Ureter (tissue), 1 donor: ENCODE data around the gene TRIM67. TPM values are rescaled to one million over a fixed set of nuclear protein-coding genes. Genes with fewer than 3 reads are reported as not detected.
"Not testable (repeated sequence)": the region's sequence is repeated elsewhere in the genome, so short reads cannot be mapped to it uniquely, and the experiment has no call there.

Experiments used
- DNase-seq: peaks from one replicate; pipeline ENCODE4 v3.0.0-alpha.2; 2020; ENCODE audit warnings: low spot score
- total RNA-seq: library from RNA; stranded (reverse); gene quantifications from one replicate; pipeline ENCODE4 v1.2.4, GENCODE V29; 2023
- donor health status: DM: yes; HTN: yes; CAD: no.

The TRIM67 gene
- total RNA-seq, 1 donor from 2014 or later, result not detected

- DNase-seq, result not testable (repeated sequence)
Observed at GRCh38 chr1:231158141-231158540, 3.7 kb upstream of the TRIM67 start.

DNA sequence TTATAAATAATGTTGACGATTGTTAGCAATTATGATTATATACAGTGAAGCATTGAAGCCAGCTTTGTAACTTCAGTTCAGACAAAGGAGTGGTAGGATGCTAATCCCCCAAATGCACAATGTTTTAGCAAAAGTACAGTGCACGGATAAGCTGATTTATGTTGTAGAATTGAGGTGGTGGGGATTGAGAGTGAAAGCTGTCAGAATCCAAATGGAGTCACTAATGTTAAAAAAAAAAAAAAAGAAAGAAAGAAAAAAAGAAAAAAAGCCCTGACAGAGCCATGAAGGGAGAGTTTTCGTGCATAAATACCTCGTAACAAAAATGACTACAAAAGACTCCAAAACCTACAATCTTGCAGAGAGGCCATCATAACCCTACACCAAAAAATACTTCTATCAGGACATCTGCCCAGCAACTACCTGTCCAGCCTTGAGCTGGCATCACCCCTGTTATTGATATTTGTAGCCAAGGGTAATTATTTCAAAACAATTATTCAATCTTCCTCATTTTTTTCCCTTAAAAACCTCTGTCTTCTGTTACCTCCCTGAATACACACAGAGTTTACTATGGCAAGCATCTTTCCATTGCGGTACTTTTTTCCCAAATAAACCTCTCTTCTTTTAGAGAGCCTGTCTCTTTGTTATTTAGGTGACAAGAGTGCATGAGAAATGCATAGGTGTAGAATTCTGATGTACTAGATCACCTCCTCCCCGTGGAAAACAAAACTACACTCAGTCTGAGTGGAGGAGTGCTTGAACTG, 2.5 kb upstream of the TRIM67 start:
- no peak for DNase-seq

- no peak for DNase-seq
Observed at GRCh38 chr1:231159963-231160761, 1.7 kb upstream of the TRIM67 start.

- no peak for DNase-seq
Observed at GRCh38 chr1:231160895-231161666, 777 bp upstream of the TRIM67 start.

DNA sequence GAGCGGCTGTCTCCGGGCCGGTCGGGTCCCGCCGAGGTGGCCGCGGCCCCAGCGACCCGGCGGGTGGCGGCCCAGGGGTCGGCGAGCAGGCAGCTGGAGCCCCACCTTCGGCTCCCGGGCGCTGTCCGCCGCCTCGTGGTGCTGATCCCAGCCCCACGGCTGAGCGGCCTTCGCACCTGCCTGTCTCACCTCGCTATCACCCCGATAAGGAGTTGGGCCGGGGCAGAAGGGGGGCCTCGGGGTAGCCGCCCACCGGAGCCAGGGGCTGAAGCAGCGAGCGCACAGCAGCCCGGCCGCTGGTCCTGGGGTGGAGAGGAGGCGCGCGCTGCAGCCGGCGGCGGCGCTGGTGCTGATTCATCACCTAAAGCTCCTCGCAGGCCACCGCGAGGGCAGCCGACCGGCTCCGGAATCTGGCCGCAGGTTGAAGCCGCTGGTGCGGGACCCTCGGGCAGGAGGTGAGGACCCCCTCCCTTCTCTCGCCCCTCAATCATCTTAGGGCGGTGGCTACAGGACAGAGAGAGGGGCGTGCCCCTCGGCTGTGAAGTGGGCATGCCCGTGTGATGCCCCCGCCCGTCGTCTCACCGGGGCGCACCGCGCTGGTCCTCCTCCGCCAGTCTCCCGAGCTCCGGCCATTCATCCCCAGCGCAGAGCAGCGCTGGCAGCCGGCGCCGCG, 575 bp downstream of the TRIM67 start:
- DNase-seq, result no peak

GRCh38 chr1:231162970-231163829, 1.3 kb downstream of the TRIM67 start:
- no peak for DNase-seq

DNA sequence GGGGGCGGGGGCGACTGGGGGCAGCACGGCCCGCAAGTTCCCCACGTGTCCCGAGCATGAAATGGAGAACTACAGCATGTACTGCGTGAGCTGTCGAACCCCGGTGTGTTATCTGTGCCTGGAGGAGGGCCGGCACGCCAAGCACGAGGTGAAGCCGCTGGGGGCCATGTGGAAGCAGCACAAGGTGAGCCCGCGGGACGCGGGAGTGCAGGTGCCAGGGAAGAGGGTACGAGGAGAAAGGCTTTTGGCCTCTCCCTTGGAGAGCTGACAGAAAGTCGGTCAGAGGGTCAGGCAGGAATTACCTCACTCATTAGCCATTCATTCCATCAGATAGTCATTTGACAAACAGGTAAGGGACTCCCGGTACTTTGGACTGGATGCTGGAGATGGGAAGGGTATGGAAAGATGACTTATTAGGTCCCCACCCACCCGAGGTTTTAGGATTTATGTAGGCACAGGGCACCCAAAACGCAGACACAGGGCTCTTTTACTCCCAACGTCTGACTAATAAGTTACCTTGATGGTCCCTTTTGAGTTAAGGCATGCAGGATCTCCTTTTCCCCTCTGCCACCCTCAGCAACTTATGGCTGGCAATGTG, 2.1 kb downstream of the TRIM67 start:
- no peak for DNase-seq

DNA sequence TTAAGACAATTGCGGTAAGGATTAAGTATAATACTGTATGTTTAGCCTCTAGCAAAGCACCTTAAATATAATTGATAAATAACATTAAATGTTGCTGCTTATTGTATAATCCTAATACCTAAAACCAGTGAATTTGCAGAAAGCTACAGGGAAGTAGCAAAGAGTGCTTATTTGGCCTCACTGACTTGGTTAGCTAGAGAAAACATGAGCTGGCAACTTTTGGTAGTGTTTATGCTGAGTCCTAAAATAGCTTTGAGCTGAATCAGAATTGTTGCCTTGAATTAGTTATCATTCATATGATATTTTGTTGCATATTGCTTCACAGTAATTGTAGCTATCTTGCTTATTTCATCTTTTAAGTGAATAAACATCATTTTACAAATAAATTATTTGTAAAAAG, 3.5 kb downstream of the TRIM67 start:
- no peak for DNase-seq

GRCh38 chr1:231166398-231166797, 4.5 kb downstream of the TRIM67 start:
- DNase-seq, result no peak

- no peak for DNase-seq
Observed at GRCh38 chr1:231170875-231171274, 9.0 kb downstream of the TRIM67 start.

DNA sequence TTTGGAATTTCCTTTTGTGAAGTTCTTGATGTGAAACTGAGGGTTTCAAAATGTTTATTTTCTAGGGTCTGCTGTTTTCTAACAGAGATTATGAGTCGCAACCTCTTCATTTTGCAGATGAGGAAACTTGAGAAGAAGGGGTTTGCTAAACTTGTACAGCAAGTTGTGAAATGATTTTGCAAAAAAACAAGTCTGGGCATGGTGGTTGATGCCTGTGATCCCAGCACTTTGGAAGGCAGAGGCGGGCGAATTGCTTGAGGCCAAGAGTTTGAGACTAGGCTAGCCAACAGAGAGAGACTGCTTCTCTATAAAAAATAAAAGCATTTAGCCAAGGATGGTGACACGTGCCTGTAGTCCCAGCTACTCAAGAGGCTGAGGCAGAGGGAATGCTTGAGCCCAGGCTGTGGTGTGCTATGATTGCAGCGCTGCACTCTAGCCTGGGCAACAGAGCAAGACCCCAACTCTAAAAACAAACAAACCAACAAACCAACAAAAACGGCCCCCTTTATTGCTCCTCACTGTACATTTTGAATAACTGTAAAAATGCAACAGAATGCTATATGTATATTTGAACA, 9.9 kb downstream of the TRIM67 start:
- no peak for DNase-seq

DNA sequence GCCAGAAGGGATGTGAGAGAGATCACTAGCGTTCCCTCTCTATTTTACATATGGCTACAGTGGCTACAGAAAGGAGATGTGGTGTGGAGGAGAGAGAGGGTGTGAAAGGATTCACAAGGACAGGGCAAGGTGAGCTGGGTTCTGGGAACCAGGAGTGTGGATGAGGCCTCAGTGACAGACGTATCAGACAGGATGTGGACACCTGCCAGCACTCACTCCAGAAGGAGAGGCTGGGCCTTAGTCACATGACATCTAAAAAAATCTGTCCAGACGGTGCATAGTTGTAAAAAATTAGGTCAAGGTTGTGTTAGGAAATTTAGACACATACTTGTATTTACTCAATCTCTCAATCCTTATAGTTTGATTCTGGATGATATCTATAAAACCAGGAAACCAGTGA, 10.6 kb downstream of the TRIM67 start:
- DNase-seq, result no peak

- no peak for DNase-seq
Observed at GRCh38 chr1:231176421-231176820, 14.6 kb downstream of the TRIM67 start.

GRCh38 chr1:231177226-231177625, 15.4 kb downstream of the TRIM67 start:
- DNase-seq, result no peak

DNA sequence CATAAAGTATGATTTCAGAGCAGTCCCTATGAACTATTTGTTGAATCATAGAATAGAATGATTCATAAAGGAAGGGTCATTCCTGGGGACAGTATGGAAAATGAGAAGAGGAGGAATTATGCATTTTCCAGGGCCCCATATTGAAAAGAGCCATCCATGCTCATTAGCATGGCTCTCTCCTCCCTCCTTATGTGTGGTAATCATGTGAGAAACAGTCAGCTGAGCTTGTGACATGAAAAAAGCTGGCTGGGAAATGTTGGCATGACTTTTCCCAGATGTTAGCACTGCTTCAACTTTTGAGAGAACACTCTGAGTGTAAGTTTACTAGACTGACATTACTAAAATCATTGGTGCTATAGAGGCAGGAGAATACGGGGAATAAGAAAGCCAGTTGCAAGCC, 16.1 kb downstream of the TRIM67 start:
- DNase-seq, result no peak

GRCh38 chr1:231178970-231179369, 17.1 kb downstream of the TRIM67 start:
- no peak for DNase-seq

- DNase-seq, result no peak
Observed at GRCh38 chr1:231180034-231180433, 18.2 kb downstream of the TRIM67 start.

DNA sequence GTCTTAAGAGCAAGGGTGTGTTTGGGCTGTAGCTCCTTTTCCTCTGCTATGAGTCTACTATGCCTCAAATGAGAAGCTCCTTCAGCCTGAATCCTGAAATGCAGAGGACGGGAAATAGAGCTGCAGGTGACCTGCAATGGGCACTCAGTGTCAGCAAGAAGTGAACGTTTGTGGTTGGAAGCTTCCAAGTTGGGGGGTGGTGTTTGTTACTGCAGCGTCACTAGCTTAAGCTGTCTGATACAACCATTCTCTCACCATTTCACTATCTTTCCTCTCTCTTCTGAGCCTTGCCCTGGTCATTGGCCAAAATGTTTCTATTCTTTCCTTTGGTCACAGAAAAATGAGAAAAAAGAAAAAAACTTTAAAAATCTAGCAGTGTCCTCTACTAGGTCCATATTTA, 19.4 kb downstream of the TRIM67 start:
- DNase-seq, result no peak

GRCh38 chr1:231182317-231182716, 20.5 kb downstream of the TRIM67 start:
- DNase-seq, result no peak
